Thoracic aorta (tissue), 2 donors: ENCODE data around the gene C3. TPM values are rescaled to one million over a fixed set of nuclear protein-coding genes. Genes with fewer than 3 reads are reported as not detected.
A peak's percentile ranks its signal among the peaks of the same experiment; 100 is the strongest.

Experiments
- ATAC-seq: fragments of 150-250 bp; one replicate; pipeline ENCODE4 v1.8.0; 2017; ENCODE audit warnings: low read depth; ENCODE audit not compliant: insufficient number of reproducible peaks, low FRiP score
- DNase-seq: peaks from one replicate; pipeline ENCODE4 v3.0.0-alpha.2; 2020; ENCODE audit warnings: low spot score
- H3K27ac ChIP-seq, 2 donors: fragments of 200-600 bp; sonication (generic); 1 replicate in 1 of 2; 2 replicates in 1 of 2; pipeline ENCODE4 v1.5.1; 2016; ENCODE audit warnings: mild to moderate bottlenecking in 2 of 2, moderate library complexity in 2 of 2
- H3K27me3 ChIP-seq: fragments of 200-600 bp; sonication (generic); replicated peaks from 2 replicates; pipeline ENCODE4 v1.6.0; 2016; ENCODE audit warnings: mild to moderate bottlenecking; ENCODE audit not compliant: insufficient read depth
- H3K36me3 ChIP-seq: fragments of 200-600 bp; sonication (generic); one replicate; pipeline ENCODE4 v1.5.1; 2016
- H3K4me1 ChIP-seq, 2 donors: fragments of 200-600 bp; sonication (generic); 1 replicate in 1 of 2; 2 replicates in 1 of 2; pipeline versions ENCODE4 v1.5.1 to v1.6.0; 2016; ENCODE audit warnings: low read depth in 2 of 2, mild to moderate bottlenecking in 1 of 2; ENCODE audit not compliant: control insufficient read depth in 1 of 2
- H3K4me3 ChIP-seq: fragments of 200-600 bp; sonication (generic); 2 replicates; pipeline ENCODE4 v1.5.1; 2016; ENCODE audit warnings: mild to moderate bottlenecking
- H3K9me3 ChIP-seq: fragments of 200-600 bp; sonication (generic); 2 replicates; pipeline ENCODE4 v1.5.1; 2016
- total RNA-seq, 2 donors: library from RNA; depleted of rRNA; stranded (reverse); fragments of >200 nt; gene quantifications; one replicate each; pipeline versions ENCODE4 v1.1.0 to v1.2.3, GENCODE V29; 2016
- TF ChIP-seq, protein P1 (sequence below): fragments of 200-600 bp; sonication (generic); IDR thresholded peaks from one replicate; pipeline ENCODE4 v1.5.1; 2019; ENCODE audit warnings: antibody characterized with exemption

C3 gene
- total RNA-seq, 2 donors from 2014 or later, result 277 to 754 TPM

DNA sequence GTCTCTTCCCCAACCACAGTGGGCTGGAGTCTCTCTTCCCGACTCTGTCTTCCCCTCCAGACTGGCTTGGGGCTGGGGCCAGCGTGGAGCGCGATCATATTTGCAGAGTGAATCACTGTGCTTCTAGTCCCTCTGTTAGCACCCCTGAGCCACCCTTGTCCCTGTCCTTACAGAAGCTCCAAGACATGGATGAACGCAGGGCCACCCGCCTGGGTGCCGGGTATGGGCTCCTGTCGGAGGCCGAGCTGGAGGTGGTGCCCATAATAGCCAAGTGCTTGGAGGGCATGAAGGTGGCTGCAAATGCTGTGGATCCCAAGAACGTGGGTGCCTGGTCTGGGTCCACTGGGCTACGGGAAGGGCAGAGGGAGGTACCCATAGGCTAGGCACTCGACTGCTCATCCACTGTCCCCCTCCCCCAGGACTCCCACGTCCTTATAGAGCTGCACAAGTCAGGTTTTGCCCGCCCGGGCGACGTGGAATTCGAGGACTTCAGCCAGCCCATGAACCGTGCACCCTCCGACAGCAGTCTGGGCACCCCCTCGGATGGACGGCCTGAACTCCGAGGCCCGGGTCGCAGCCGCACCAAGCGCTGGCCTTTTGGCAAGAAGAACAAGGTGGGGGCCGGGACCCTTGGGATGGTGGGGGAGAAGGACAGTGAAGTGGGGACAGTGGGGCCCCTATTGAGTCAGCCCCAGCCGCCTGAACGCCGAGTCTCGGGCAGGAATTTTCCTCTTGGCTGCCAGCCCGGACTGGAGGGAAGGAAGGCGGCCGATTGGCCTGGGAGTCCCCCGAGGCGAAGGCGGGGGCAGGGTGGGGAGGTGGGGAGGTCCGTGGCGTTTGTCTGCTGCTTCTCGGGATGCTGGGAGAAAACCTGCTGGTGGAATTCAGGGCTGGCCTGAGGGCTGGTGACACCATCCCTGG lies 24.2 kb upstream of the C3 start:
- peak; percentile 63 for ATAC-seq
- no peaks in the 10 kb centered on the region for H3K27me3 ChIP-seq
- peak overlapping the region; percentile 81 to 84 for H3K27ac ChIP-seq
- H3K4me1 ChIP-seq, result peaks cover 15 to 46% of the 10 kb centered on the region in 2 donors
- no peaks in the 10 kb centered on the region for H3K9me3 ChIP-seq
- DNase-seq, result no peak
- H3K36me3 ChIP-seq, result peaks cover 39% of the 10 kb centered on the region
- peak overlapping the region; percentile 48 for H3K4me3 ChIP-seq
- TF ChIP-seq, protein P1, sequence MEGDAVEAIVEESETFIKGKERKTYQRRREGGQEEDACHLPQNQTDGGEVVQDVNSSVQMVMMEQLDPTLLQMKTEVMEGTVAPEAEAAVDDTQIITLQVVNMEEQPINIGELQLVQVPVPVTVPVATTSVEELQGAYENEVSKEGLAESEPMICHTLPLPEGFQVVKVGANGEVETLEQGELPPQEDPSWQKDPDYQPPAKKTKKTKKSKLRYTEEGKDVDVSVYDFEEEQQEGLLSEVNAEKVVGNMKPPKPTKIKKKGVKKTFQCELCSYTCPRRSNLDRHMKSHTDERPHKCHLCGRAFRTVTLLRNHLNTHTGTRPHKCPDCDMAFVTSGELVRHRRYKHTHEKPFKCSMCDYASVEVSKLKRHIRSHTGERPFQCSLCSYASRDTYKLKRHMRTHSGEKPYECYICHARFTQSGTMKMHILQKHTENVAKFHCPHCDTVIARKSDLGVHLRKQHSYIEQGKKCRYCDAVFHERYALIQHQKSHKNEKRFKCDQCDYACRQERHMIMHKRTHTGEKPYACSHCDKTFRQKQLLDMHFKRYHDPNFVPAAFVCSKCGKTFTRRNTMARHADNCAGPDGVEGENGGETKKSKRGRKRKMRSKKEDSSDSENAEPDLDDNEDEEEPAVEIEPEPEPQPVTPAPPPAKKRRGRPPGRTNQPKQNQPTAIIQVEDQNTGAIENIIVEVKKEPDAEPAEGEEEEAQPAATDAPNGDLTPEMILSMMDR, result peak; percentile 14

DNA sequence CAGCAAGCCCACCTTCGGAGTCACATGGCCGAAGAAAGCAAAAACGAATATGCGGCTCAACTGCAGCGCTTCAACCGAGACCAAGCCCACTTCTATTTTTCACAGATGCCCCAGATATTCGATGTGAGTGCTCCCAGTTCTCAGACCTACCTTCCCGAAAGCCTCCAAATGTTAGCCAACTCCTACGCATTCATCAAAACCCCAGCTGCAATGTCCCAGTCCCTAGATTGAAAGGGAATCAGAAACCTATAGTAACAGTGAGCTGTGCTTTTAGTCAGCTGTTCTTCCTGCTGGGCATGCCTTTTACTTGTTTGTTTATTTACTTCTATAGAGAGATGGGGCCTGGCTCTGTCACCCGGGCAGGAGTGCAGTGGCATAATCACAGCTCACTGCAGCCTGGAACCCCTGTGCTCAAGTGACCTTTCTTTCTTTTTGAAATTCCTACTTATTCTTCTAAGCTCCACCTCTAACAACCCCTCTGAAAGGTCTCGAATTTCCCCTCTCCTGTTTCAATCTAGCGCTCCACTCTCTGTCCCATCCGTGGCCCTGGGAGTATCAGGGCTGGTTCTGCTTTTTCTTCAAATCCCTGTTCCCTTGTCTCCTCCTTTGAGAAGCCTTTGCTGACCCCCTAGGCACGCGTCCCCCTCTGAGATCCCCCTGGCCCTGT lies 23.4 kb upstream of the C3 start:
- H3K9me3 ChIP-seq, result no peaks in the 10 kb centered on the region
- peaks cover 18 to 49% of the 10 kb centered on the region in 2 donors for H3K4me1 ChIP-seq
- DNase-seq (no peak), ATAC-seq (no peak)
- TF ChIP-seq, protein P1, result no peak
- H3K27ac ChIP-seq, result peak overlapping the region; percentile 81 to 84
- no peaks in the 10 kb centered on the region for H3K27me3 ChIP-seq
- peaks cover 32% of the 10 kb centered on the region for H3K36me3 ChIP-seq
- H3K4me3 ChIP-seq, result peak overlapping the region; percentile 48

DNA sequence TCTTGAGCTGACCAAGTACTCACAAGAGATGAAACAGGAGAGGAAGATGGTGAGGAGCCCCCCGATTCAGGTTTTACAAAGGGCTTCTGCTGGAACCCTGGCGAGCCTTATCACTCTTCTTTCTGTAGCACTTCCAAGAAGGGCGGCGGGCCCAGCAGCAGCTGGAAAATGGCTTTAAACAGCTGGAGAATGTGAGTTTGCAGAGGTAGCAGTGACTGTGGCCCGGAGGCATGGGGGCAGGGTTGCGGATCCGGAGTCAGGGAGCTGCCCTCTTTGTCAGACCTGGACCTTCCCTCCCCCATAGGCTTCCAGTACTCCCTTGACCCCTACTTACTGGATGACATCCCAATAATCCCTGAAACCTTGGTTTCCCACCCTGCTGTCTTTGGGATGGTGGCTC lies 22.6 kb upstream of the C3 start:
- TF ChIP-seq, protein P1, result no peak
- Histone ChIP-seq H3K4me1 (peaks cover 26 to 57% of the 10 kb centered on the region in 2 donors), H3K27me3 (no peaks in the 10 kb centered on the region), H3K36me3 (peaks cover 25% of the 10 kb centered on the region), H3K4me3 (no peak overlapping the region), H3K9me3 (no peaks in the 10 kb centered on the region), H3K27ac (peak overlapping the region; percentile 81 to 84)
- DNase-seq, result no peak
- ATAC-seq, result no peak

DNA sequence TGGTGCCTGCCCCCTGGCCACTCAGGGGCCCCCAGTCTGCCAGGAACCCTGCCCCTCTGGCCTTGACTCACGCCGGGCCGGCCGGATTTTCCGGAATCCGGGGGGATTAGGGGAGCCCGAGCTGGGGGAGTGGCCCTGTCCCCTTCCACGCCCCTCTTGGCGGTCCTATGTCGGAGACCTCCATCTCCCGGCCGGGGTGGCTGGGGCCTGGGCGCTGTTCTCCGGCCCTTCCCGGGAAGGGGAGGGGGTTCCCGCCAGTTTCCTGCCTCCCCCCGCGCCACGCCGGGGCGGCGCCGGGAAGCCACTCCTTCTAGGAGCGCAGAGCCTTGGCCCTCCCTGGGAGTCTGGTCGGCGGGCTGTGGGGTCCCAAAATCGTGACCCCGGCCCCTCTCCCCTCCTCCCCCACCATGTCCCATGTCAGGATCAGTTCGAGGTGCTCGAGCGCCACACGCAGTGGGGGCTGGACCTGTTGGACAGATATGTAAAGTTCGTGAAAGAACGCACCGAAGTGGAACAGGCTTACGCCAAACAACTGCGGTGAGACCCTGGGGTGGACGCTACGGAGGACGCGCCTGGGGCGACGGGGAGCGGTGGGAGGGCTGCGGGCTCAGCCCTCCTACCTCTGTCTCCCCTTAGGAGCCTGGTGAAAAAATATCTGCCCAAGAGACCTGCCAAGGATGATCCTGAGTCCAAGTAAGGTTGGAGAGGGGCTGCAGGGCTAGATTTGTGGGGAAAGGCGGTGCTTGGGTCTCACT lies 20.3 kb upstream of the C3 start:
- peak overlapping the region; percentile 87 to 93 for H3K27ac ChIP-seq
- TF ChIP-seq, protein P1, result no peak
- no peaks in the 10 kb centered on the region for H3K27me3 ChIP-seq
- ATAC-seq (no peak), DNase-seq (no peak)
- peaks cover 34 to 71% of the 10 kb centered on the region in 2 donors for H3K4me1 ChIP-seq
- H3K9me3 ChIP-seq, result no peaks in the 10 kb centered on the region
- peaks cover 6% of the 10 kb centered on the region for H3K36me3 ChIP-seq
- H3K4me3 ChIP-seq, result peak overlapping the region; percentile 88
